Gastroesophageal sphincter (tissue), 4 donors: ENCODE data around the gene EML3. TPM values are rescaled to one million over a fixed set of nuclear protein-coding genes. Genes with fewer than 3 reads are reported as not detected.

Source experiments
- ATAC-seq: fragments of 150-250 bp; one replicate; pipeline ENCODE4 v1.9.1; 2016; ENCODE audit warnings: mild to moderate bottlenecking, moderate library complexity
- H3K27ac ChIP-seq, 4 donors: fragments of 200-600 bp; sonication (generic) in 3 of 4; 1 replicate in 3 of 4; 2 replicates in 1 of 4; pipeline ENCODE4 v1.5.1; 2016 to 2019
- H3K27me3 ChIP-seq: fragments of 200-600 bp; sonication (generic); one replicate; pipeline ENCODE4 v1.5.1; 2019
- H3K36me3 ChIP-seq, 2 donors: fragments of 200-600 bp; sonication (generic); one replicate each; pipeline ENCODE4 v1.5.1; 2019; ENCODE audit warnings: control low read depth in 1 of 2
- H3K4me1 ChIP-seq, 3 donors: fragments of 200-600 bp; sonication (generic); 1 replicate in 2 of 3; 2 replicates in 1 of 3; pipeline ENCODE4 v1.5.1; 2016 to 2019; ENCODE audit warnings: control low read depth in 2 of 3
- H3K4me3 ChIP-seq, 2 donors: fragments of 200-600 bp; sonication (generic); one replicate each; pipeline ENCODE4 v1.5.1; 2019; ENCODE audit warnings: mild to moderate bottlenecking in 1 of 2, moderate library complexity in 1 of 2
- H3K9me3 ChIP-seq, 3 donors: fragments of 200-600 bp; sonication (generic); one replicate each; pipeline ENCODE4 v1.5.1; 2017 to 2019; ENCODE audit warnings: control low read depth in 2 of 3
- CTCF ChIP-seq, 4 experiments: fragments of 200-600 bp in 2 of 4; fragments of 450-650 bp in 2 of 4; sonication (generic) in 1 of 4; IDR thresholded peaks; one replicate each; pipeline ENCODE4 v1.5.1; 2017 to 2019; ENCODE audit warnings: antibody characterized with exemption in 4 of 4, mild to moderate bottlenecking in 2 of 4, moderate library complexity in 2 of 4
- EP300 ChIP-seq: sonication (generic); formaldehyde crosslinking; IDR thresholded peaks from one replicate; pipeline ENCODE4 v1.6.1; 2017; ENCODE audit warnings: antibody characterized with exemption, mild to moderate bottlenecking
- POLR2A ChIP-seq, 2 donors: fragments of 450-650 bp; IDR thresholded peaks; one replicate each; pipeline ENCODE4 v1.6.1; 2017; ENCODE audit warnings: antibody characterized with exemption in 2 of 2, mild to moderate bottlenecking in 2 of 2, moderate library complexity in 1 of 2
- POLR2AphosphoS5 ChIP-seq: sonication (generic); formaldehyde crosslinking; IDR thresholded peaks from one replicate; pipeline ENCODE4 v1.6.1; 2017; ENCODE audit warnings: antibody characterized with exemption
- WGBS, 2 donors: methylation state at CpG; one replicate each; pipeline ENCODE4 v1.1.5; 2018; ENCODE audit warnings: low coverage in 1 of 2; 5-methylcytosine and 5-hydroxymethylcytosine counted together
- total RNA-seq, 4 donors: library from RNA; depleted of rRNA; stranded (reverse); fragments of >200 nt; gene quantifications; one replicate each; pipeline ENCODE4 v1.1.0, GENCODE V29; 2016

The EML3 gene
- total RNA-seq, 4 donors from 2014 or later, result 25.4 to 36.7 (median 31.9) TPM

- ATAC-seq, result no peak
- no peak overlapping the region for H3K27ac ChIP-seq
- no peaks in the 10 kb centered on the region for H3K27me3 ChIP-seq
- WGBS, 2 donors, result 93% methylated on average over 6 of the region's 12 CpGs; no CpG with 5 or more reads in 1 of the 2 donors
- peaks cover 2 to 45% (median 21%) of the 10 kb centered on the region in 3 donors for H3K4me1 ChIP-seq
- H3K36me3 ChIP-seq, result peaks cover 0 to 73% of the 10 kb centered on the region in 2 donors
- no peaks in the 10 kb centered on the region for H3K9me3 ChIP-seq
- H3K4me3 ChIP-seq, result no peak overlapping the region
- TF ChIP-seq POLR2AphosphoS5 (no peak), EP300 (no peak), POLR2A (IDR thresholded peaks at IDR 0.05) (no peak), CTCF (IDR thresholded peaks at IDR 0.05) (no peak)
Measured at GRCh38 chr11:62608776-62609175, 3.8 kb downstream of the EML3 start.

GRCh38 chr11:62607714-62608113 is 4.9 kb downstream of the EML3 start:
- 63% methylated on average over 3 of the region's 4 CpGs; no CpG with 5 or more reads in 1 of the 2 donors for WGBS, 2 donors
- H3K36me3 ChIP-seq, result peaks cover 0 to 75% of the 10 kb centered on the region in 2 donors
- no peaks in the 10 kb centered on the region for H3K27me3 ChIP-seq
- H3K9me3 ChIP-seq, result no peaks in the 10 kb centered on the region
- ATAC-seq, result no peak
- no peak for TF ChIP-seq EP300
- TF ChIP-seq POLR2AphosphoS5, result no peak
- no peak for TF ChIP-seq CTCF (IDR thresholded peaks at IDR 0.05)
- no peak for TF ChIP-seq POLR2A (IDR thresholded peaks at IDR 0.05)
- no peak overlapping the region for H3K27ac ChIP-seq
- H3K4me1 ChIP-seq, result peaks cover 2 to 45% (median 15%) of the 10 kb centered on the region in 3 donors
- H3K4me3 ChIP-seq, result no peak overlapping the region

- H3K36me3 ChIP-seq, result peaks cover 0 to 73% of the 10 kb centered on the region in 2 donors
- TF ChIP-seq POLR2AphosphoS5 (no peak), EP300 (no peak), POLR2A (IDR thresholded peaks at IDR 0.05) (no peak), CTCF (IDR thresholded peaks at IDR 0.05) (no peak)
- H3K4me1 ChIP-seq, result peaks cover 0 to 38% (median 7%) of the 10 kb centered on the region in 3 donors
- H3K4me3 ChIP-seq, result no peak overlapping the region
- H3K27me3 ChIP-seq, result no peaks in the 10 kb centered on the region
- ATAC-seq, result no peak
- no CpG with 5 or more reads among the region's 15 CpGs for WGBS, 2 donors
- no peaks in the 10 kb centered on the region for H3K9me3 ChIP-seq
- H3K27ac ChIP-seq, result no peak overlapping the region
Measured at GRCh38 chr11:62605902-62606301, 6.7 kb downstream of the EML3 start.

- Histone ChIP-seq H3K27me3 (no peaks in the 10 kb centered on the region), H3K27ac (no peak overlapping the region), H3K4me1 (peaks cover 0 to 36% (median 6%) of the 10 kb centered on the region in 3 donors), H3K36me3 (peaks cover 0 to 69% of the 10 kb centered on the region in 2 donors), H3K4me3 (no peak overlapping the region), H3K9me3 (no peaks in the 10 kb centered on the region)
- no peak for ATAC-seq
- WGBS, 2 donors, result 83 to 90% methylated on average over 2 to 6 of the region's 6 CpGs
- TF ChIP-seq POLR2A (IDR thresholded peaks at IDR 0.05), result no peak
- TF ChIP-seq CTCF (IDR thresholded peaks at IDR 0.05), result no peak
- TF ChIP-seq POLR2AphosphoS5, result no peak
- TF ChIP-seq EP300, result no peak
Measured at GRCh38 chr11:62605467-62605866, 7.1 kb downstream of the EML3 start.

- H3K27me3 ChIP-seq, result no peaks in the 10 kb centered on the region
- WGBS, 2 donors, result 74 to 80% methylated on average over 7 to 8 of the region's 13 CpGs
- no peak overlapping the region for H3K4me3 ChIP-seq
- peaks cover 3 to 36% (median 12%) of the 10 kb centered on the region in 3 donors for H3K4me1 ChIP-seq
- H3K9me3 ChIP-seq, result no peaks in the 10 kb centered on the region
- H3K36me3 ChIP-seq, result peaks cover 0 to 60% of the 10 kb centered on the region in 2 donors
- H3K27ac ChIP-seq, result no peak overlapping the region
- ATAC-seq, result no peak
- TF ChIP-seq POLR2AphosphoS5, result no peak
- TF ChIP-seq CTCF (IDR thresholded peaks at IDR 0.05), result no peak
- TF ChIP-seq POLR2A (IDR thresholded peaks at IDR 0.05), result no peak
- TF ChIP-seq EP300, result no peak
Measured at GRCh38 chr11:62604460-62605120, 8.0 kb downstream of the EML3 start.
